Thyroid gland (tissue), 4 donors: ENCODE measurements around the gene CNNM3.

Source experiments
- POLR2A ChIP-seq, 2 donors: fragments of 450-650 bp; IDR thresholded peaks; one replicate each; pipeline ENCODE4 v1.6.1; 2017; ENCODE audit warnings: antibody characterized with exemption in 2 of 2, mild to moderate bottlenecking in 2 of 2, moderate library complexity in 1 of 2
- TF ChIP-seq, protein P1 (sequence below), 6 experiments: fragments of 200-600 bp in 3 of 6; fragments of 450-650 bp in 3 of 6; sonication (generic) in 3 of 6; IDR thresholded peaks; one replicate each; pipeline ENCODE4 v1.5.1; 2016 to 2019; ENCODE audit warnings: antibody characterized with exemption in 6 of 6, mild to moderate bottlenecking in 2 of 6, inconsistent platforms in 1 of 6, moderate library complexity in 1 of 6

DNA sequence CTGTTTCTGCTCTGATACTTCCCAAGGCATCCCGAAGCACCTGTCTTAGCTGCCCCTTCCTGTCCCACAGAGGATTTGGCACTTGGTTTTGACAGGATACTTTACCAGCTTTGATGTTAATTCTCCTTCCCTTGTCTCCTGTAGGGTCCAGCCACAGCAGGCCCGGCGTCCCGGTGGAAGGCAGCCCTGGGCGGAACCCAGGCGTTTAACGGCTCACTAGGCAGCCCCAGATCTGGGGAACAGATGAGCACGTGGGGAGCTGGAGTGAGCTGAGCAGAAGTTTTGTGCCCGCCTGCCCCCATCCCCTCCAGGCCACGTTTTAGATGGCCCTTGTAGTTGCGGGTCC, 16.3 kb downstream of the CNNM3 start:
- TF ChIP-seq, protein P1, sequence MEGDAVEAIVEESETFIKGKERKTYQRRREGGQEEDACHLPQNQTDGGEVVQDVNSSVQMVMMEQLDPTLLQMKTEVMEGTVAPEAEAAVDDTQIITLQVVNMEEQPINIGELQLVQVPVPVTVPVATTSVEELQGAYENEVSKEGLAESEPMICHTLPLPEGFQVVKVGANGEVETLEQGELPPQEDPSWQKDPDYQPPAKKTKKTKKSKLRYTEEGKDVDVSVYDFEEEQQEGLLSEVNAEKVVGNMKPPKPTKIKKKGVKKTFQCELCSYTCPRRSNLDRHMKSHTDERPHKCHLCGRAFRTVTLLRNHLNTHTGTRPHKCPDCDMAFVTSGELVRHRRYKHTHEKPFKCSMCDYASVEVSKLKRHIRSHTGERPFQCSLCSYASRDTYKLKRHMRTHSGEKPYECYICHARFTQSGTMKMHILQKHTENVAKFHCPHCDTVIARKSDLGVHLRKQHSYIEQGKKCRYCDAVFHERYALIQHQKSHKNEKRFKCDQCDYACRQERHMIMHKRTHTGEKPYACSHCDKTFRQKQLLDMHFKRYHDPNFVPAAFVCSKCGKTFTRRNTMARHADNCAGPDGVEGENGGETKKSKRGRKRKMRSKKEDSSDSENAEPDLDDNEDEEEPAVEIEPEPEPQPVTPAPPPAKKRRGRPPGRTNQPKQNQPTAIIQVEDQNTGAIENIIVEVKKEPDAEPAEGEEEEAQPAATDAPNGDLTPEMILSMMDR (IDR thresholded peaks at IDR 0.05) = no peak
- no peak for TF ChIP-seq POLR2A (IDR thresholded peaks at IDR 0.05)
